HTR-8/SVneo (cell line): ENCODE data around the gene TRAF7.
A peak's percentile ranks its signal among the peaks of the same experiment; 100 is the strongest.

Experiments used
- DNase-seq: peaks from one replicate; pipeline ENCODE4 v3.0.0; 2011; ENCODE audit warnings: low spot score, mixed read lengths; ENCODE audit not compliant: insufficient read length
- FAIRE-seq: peaks from 2 replicates; lab custom pipeline; 2011; peaks lifted over from hg19 to GRCh38; lab: Jason Lieb, UNC

Gene TRAF7

DNA sequence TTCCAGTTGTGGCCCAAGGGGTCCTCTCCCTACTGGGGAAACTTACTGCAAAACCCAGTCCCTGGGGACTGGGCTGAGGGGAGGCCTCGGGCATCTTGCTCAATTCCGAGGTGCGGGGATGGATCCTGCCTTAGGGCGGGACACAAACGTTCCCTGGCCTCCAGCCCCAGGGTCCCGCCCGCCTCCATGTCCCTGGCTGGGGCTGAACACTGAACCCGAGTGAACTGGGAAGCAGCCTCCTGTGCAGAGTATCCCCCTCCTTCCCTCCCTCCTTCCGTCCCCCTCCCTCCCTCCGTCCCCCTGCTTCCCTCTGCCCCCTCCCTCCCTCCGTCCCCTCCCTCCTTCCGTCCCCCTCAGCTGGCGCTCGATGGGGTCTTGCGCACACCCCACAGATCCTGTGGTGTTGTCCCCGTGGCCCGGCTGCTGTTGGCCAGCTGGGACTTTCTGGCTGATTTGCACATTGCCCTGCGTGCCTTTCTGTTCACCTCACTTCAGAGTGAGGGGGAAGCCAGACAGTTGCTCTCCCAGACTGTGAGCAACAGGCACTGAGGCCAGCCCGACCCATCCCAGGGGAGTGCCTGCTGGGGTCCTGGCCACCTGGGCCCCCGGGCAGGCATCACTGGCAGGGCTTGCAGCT lies 5.5 kb downstream of the TRAF7 start:
- no peak for FAIRE-seq
- DNase-seq, result no peak

- no peak for FAIRE-seq
- no peak for DNase-seq
Measured at GRCh38 chr16:2161911-2162310, 6.3 kb downstream of the TRAF7 start.

DNA sequence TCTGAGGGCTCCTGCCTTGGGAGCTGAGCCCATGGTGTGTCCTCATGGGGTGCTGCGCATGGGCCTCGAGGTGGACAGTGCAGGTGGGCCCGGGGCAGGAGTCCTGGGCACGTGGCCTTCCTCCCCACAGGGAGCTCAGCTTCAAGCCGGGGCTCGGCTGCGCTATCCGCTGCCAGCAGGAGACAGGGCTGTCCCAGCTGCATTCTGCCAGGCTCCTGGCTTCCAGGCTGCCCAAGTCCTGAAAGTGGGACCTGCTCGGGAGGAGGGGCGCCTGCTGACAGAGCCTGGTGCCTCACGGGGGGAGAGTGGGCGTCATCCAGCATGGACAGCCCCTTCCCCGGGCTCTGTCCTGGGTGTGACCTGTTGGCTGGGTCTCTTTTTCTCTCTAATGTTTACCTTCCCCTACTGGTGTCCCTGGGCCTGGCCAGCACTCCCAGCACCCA lies 7.1 kb downstream of the TRAF7 start:
- DNase-seq (no peak), FAIRE-seq (no peak)

DNA sequence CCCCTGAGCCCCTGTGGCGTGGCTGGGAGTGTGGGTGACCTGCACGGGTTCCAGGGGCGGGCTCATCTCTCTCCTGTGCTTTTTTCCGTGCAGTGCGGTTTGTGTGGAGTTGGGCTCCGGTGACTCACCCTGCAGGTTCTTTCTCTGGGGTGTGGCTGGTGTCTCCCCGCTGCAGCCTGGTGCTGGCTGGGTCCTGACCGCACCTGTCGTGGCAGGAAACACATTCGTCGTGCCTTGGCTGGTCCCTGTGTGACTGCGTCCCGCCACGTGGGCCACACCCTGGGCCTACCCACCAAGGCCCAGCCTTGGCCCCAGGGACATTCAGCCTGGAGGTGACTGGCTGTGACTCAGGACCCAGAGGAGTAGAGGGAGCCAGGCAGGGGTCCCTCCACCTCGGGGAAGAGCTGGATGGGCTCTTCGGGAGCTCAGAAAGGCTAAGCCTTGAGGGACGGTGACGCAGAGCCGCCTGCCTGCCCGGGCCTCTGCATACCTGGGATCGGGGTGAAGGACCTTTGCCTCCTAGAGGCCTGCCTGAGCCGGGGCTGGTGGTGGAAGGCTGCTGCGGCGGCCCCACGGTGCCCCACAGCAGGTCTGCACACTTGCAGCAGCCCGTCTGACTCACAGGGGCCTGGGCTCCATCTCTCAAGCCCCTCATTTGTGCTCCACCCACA lies 7.8 kb downstream of the TRAF7 start:
- no peak for DNase-seq
- FAIRE-seq, result no peak

GRCh38 chr16:2165861-2166260 lies 10.3 kb downstream of the TRAF7 start:
- FAIRE-seq (no peak), DNase-seq (no peak)

GRCh38 chr16:2166263-2167067 lies 10.9 kb downstream of the TRAF7 start:
- no peak for DNase-seq
- peak; percentile 13 for FAIRE-seq

- no peak for FAIRE-seq
- DNase-seq, result no peak
Measured at GRCh38 chr16:2167068-2167638, 11.6 kb downstream of the TRAF7 start.

DNA sequence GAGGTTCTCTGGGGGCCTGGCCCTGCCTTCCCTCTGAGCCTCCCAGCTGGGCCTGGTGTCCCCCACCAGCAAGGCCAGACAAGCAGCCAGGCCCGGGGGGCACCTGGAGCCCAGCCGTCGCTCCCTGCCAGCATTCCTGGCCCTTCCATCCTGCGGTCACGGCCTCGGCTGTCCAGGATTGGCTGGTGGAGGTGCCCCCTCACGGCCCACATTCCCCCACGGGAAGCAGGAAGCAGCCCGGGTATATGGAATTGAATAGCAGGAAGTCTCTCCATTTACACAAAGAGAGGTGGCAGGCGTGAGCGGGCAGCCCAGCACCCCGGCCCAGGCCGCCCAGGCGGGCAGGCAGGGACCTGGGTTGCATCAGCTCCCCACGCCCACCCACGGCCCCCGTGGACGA lies 14.5 kb downstream of the TRAF7 start:
- DNase-seq (no peak), FAIRE-seq (no peak)

- DNase-seq (no peak), FAIRE-seq (no peak)
Measured at GRCh38 chr16:2170587-2171435, 15.2 kb downstream of the TRAF7 start.

- DNase-seq, result no peak
- FAIRE-seq, result no peak
Measured at GRCh38 chr16:2171601-2172178, 16.1 kb downstream of the TRAF7 start.

- FAIRE-seq (no peak), DNase-seq (no peak)
Measured at GRCh38 chr16:2172688-2173335, 17.2 kb downstream of the TRAF7 start.

DNA sequence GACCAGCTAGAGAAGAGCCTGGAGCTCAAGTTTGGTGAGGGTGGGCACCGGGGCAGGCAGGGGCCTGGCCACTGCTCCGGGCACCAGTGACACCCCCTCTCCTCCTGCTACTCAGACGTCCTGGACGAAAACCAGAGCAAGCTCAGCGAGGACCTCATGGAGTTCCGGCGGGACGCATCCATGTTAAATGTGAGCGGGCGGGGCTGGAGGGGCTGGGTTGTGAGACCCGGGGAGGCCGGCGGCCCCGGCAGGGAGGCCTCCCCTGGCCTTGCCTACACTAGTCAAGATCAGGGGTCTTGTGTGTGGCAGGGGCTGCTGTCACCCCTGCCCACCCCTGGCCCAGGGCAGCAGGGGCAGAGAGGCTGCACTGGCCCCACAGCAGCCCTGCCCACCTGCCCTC lies 17.8 kb downstream of the TRAF7 start:
- DNase-seq, result no peak
- no peak for FAIRE-seq

DNA sequence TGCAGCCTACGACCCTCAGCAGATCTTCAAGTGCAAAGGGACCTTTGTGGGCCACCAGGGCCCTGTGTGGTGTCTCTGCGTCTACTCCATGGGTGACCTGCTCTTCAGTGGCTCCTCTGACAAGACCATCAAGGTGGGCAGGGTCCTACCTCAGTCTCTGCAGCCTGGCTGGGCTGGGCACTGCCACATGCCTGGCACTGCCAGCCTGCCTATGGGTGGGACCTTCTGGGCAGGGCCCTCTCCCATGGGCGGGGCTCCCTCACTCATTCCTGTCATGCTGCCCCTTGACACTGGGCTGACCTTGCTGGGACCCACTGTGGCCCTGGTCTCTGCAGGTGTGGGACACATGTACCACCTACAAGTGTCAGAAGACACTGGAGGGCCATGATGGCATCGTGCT lies 18.3 kb downstream of the TRAF7 start:
- FAIRE-seq, result no peak
- no peak for DNase-seq

GRCh38 chr16:2174396-2175131 lies 19.0 kb downstream of the TRAF7 start:
- FAIRE-seq (no peak), DNase-seq (no peak)

- DNase-seq (no peak), FAIRE-seq (no peak)
Measured at GRCh38 chr16:2175454-2175853, 19.9 kb downstream of the TRAF7 start.

GRCh38 chr16:2176047-2176446 lies 20.5 kb downstream of the TRAF7 start:
- no peak for DNase-seq
- FAIRE-seq, result no peak

GRCh38 chr16:2177101-2177500 lies 21.5 kb downstream of the TRAF7 start:
- no peak for FAIRE-seq
- DNase-seq, result no peak

DNA sequence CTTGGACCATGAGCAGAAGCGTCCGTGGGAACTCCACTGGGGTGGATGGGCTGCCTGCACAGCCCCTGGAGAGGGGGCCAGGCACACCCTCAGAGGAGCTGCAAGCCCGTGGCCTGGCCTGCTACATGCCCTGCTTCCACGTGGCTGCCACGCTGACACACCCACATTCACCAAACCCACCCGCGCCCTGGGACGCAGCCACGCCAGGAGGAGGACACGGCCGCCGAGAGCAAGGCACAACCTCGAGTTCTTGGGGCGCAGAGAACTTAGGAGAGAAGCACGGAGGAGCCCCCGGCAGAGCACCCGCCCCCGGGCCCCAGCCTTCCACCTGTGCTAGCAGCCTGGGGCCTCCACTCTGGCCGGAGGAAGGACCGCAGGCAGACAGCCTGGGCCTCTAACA lies 22.0 kb downstream of the TRAF7 start:
- no peak for FAIRE-seq
- no peak for DNase-seq
